HL-60 (cell line): ENCODE measurements around the gene SNRPA.

Experiments used
- GABPA ChIP-seq: IDR thresholded peaks from 2 replicates; pipeline ENCODE4 v1.6.1; 2012; ENCODE audit warnings: low read depth
- POLR2AphosphoS5 ChIP-seq: IDR thresholded peaks from 2 replicates; pipeline ENCODE4 v1.6.1; 2012; ENCODE audit warnings: low read depth
- REST ChIP-seq: IDR thresholded peaks from 2 replicates; pipeline ENCODE4 v1.6.1; 2012; ENCODE audit warnings: low read depth; ENCODE audit not compliant: insufficient replicate concordance
- SPI1 ChIP-seq: IDR thresholded peaks from 2 replicates; pipeline ENCODE4 v1.6.1; 2012; ENCODE audit warnings: low read depth, mild to moderate bottlenecking, borderline replicate concordance
- TF ChIP-seq, protein P1 (sequence below): IDR thresholded peaks from one replicate; pipeline ENCODE4 v1.5.1; 2011; ENCODE audit warnings: low read length, control low read depth, inconsistent platforms; ENCODE audit not compliant: insufficient read depth

- TF ChIP-seq, protein P1, sequence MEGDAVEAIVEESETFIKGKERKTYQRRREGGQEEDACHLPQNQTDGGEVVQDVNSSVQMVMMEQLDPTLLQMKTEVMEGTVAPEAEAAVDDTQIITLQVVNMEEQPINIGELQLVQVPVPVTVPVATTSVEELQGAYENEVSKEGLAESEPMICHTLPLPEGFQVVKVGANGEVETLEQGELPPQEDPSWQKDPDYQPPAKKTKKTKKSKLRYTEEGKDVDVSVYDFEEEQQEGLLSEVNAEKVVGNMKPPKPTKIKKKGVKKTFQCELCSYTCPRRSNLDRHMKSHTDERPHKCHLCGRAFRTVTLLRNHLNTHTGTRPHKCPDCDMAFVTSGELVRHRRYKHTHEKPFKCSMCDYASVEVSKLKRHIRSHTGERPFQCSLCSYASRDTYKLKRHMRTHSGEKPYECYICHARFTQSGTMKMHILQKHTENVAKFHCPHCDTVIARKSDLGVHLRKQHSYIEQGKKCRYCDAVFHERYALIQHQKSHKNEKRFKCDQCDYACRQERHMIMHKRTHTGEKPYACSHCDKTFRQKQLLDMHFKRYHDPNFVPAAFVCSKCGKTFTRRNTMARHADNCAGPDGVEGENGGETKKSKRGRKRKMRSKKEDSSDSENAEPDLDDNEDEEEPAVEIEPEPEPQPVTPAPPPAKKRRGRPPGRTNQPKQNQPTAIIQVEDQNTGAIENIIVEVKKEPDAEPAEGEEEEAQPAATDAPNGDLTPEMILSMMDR = no peak
- TF ChIP-seq POLR2AphosphoS5 (no peak), REST (no peak), GABPA (no peak), SPI1 (no peak)
Observed at GRCh38 chr19:40780582-40780981, 29.6 kb downstream of the SNRPA start.
